GM12875 (cell line): Measurements from ENCODE around the gene CACNB3.

Experiments
- H3K4me3 ChIP-seq: one replicate; pipeline ENCODE4 v1.5.1; 2011; ENCODE audit warnings: low read depth, low read length, control low read depth
- CTCF ChIP-seq: IDR thresholded peaks from 2 replicates; pipeline ENCODE4 v1.5.1; 2011; ENCODE audit warnings: low read depth, mild to moderate bottlenecking, control low read depth, inconsistent platforms, low read length, moderate library complexity, borderline replicate concordance; ENCODE audit not compliant: insufficient read depth

CACNB3 gene

DNA sequence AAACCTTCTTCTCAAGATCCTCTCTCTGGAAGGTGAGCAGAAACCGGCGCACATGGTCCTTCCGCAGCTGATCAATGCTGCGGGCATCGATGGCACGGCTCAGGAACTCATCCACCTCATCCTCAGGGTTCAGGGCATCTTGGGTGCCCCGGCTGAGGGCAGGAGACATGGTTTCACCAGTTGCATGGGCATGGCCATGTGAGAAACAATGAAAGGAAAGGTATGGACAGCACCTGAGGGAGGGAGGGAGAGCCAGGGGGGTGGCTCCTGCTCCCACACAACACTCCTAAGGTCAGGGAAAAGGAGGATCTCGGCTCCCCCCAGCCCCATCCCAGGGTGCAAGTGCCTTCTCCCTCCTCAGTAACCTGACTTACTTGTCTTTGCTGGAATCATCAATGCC is 43.0 kb upstream of the CACNB3 start:
- no peak for TF ChIP-seq CTCF
- H3K4me3 ChIP-seq = no peak overlapping the region

GRCh38 chr12:48775991-48776649 is 42.2 kb upstream of the CACNB3 start:
- no peak for TF ChIP-seq CTCF

DNA sequence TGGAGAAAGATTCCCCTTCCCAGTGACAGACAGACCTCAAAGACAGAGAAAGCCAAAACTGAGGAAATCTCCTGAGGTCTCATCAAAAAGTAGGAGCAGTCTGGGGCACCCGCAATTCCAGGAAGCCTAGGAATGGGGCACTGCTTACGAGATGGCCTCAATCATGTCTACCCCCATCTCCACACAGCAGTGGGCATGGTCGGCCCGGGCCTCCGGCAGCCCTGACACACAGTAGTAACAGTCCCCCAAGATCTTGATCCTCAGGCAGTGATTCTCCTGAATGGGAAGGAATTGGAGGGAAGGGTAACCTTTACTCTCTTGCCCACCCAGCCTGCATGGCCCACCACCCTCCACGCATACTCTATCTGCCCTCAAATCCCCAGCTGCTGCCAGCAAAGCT is 41.3 kb upstream of the CACNB3 start:
- H3K4me3 ChIP-seq = no peak overlapping the region
- TF ChIP-seq CTCF = no peak

More at GRCh38 chr12:48775991-48776649, 42.2 kb upstream of the CACNB3 start:
- no peak overlapping the region for H3K4me3 ChIP-seq

DNA sequence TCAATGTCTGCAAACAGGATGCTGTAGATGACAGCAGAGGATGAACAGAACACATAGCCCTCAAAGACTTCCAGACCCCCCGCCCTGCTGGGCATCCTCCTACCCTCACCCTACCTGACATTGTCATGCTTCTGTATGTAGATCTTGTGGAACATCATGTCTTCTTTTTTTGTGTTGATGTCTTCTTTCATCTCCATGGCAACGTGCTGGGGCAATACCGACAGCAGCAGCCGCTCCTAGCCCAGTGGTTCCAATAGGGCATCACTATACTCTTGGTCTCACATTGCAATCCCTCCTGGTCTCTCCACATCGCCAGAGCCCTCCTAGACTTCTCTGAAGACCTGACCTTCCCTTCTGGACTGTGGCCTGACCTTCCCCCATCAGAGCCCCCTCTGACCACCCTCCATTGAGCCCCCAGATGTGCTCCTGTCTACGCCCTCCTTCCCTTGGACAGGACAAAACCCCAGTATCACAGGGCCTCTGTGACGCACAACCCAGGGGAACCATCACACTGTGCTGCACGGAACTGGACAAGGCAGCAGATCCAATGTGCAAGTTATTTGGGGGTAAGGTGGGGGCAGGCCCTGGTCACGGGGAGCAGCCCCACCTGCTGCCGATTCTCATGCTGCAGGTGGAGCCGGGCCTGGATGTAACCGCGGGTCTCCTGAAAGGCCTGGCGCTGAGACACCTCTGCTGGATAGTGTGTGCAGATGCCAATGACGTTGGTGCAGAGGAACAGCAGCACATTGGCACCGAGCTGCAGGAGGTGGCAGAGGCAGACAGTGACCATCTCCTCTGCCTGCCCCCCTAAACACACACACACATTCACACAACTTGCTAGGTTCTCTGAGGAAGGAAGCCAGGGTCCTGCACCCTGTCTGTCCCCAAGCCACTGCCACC is 40.5 kb upstream of the CACNB3 start:
- no peak for TF ChIP-seq CTCF

GRCh38 chr12:48779869-48780268 is 38.4 kb upstream of the CACNB3 start:
- TF ChIP-seq CTCF = no peak
- H3K4me3 ChIP-seq = no peak overlapping the region

More for the DNA sequence above, 40.5 kb upstream of the CACNB3 start:
- no peak overlapping the region for H3K4me3 ChIP-seq

DNA sequence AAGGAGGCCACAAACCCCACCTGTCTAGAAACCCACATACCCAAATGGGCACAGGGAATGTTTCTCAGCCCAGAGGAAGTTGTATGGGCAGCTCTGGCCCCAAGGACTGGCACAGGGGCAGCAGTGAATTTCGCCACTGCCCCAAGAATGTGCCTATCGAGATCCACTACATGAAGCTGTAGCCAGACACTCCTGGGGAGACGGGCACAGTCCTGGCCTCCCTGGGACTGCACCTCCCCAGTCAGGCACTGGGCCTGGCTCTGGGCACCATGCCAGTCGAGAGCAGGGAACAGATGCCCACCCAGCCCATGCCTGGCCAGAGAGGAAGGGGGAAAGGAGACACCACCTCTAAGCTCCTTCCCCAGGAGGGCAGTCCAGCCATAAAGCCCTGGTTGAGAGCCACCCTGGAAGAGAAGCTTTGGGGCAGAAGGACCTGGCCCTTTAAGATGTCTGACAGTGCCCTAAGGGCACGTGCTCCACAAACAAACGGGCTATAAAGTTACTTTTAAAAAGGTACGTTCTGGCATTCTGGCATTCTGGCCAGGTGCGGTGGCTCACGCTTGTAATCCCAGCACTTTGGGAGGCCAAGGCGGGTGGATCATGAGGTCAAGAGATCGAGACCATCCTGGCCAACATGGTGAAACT is 37.8 kb upstream of the CACNB3 start:
- no peak for TF ChIP-seq CTCF
- no peak overlapping the region for H3K4me3 ChIP-seq
